ENCODE results near the gene KNCN. TPM values are rescaled to one million over a fixed set of nuclear protein-coding genes. Genes with fewer than 3 reads are reported as not detected.

The KNCN gene
- total RNA-seq, 5 donors from 2014 or later (not counting 1 experiment from before 2014, with no cell fraction given): 0.14 TPM; not detected in 4

DNA sequence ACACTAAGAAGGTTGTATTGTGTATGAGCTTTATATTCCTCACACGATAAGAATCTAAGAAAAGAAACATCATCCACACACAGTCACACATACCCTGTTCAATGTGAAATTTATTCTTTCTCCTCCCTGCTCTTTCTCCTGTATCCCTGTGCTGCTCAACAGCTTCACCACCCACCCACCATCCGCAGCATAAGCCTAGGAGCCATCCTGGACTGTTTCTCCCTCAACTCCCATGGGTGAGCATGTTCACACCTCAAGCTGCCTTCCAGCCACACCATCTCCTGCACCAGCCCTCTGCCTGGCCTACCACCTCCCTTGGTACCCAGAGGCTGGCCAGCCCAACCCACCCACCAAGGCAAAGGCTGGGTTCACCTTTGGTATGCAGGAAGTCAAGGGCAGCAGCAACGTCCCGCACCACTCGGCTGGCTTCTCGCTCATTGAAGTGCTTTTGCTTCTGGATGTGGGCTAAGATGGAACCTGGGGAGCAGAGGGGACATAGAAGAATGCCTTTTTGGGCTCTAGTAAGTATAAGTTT is 20.3 kb upstream of the KNCN start:
- no peak overlapping the region for H3K27ac Mint-ChIP-seq
- CTCF ChIA-PET: no interaction called here
- POLR2A ChIA-PET: interaction anchor here in 1 of 2 donors (0.6 kb wide), 1 partner anchor 363 kb away, joined by 3 read pairs; no protein-coding TSS in a partner anchor
- no peaks in the 10 kb centered on the region for H3K4me1 Mint-ChIP-seq
- H3K36me3 Mint-ChIP-seq: peaks cover 50% of the 10 kb centered on the region
- DNase-seq (no peak), ATAC-seq (replicated peaks in 1 of 4) (no peak)
- peaks cover 20 to 38% of the 10 kb centered on the region in 2 donors for H3K36me3 ChIP-seq (ENCODE audit: control insufficient read depth in 2 of 2, extremely low read depth in 1 of 2, insufficient read depth in 1 of 2, low read length in 1 of 2)
- H3K9me3 Mint-ChIP-seq: no peaks in the 10 kb centered on the region
- no peaks in the 10 kb centered on the region for H3K27me3 ChIP-seq (replicated peaks in 1 of 2; ENCODE audit: control insufficient read depth in 2 of 2, extremely low read depth in 1 of 2, insufficient read depth in 2 of 2, low read length in 1 of 2)
- H3K4me3 Mint-ChIP-seq: no peak overlapping the region
- H3K9me3 ChIP-seq: no peaks in the 10 kb centered on the region
- H3K4me1 ChIP-seq (ENCODE audit: control insufficient read depth in 1 of 2, extremely low read depth in 1 of 2, insufficient read depth in 2 of 2, low read length in 2 of 2): no peaks in the 10 kb centered on the region
- WGBS (ENCODE audit: insufficient coverage): 100% methylated on average over 1 of the region's 6 CpGs
- no peak overlapping the region for H3K4me3 ChIP-seq (ENCODE audit: control insufficient read depth in 1 of 2, extremely low read depth in 1 of 2, low read length in 1 of 2)
- H3K27ac ChIP-seq (ENCODE audit: low read length): no peak overlapping the region
- no peaks in the 10 kb centered on the region for H3K27me3 Mint-ChIP-seq

DNA sequence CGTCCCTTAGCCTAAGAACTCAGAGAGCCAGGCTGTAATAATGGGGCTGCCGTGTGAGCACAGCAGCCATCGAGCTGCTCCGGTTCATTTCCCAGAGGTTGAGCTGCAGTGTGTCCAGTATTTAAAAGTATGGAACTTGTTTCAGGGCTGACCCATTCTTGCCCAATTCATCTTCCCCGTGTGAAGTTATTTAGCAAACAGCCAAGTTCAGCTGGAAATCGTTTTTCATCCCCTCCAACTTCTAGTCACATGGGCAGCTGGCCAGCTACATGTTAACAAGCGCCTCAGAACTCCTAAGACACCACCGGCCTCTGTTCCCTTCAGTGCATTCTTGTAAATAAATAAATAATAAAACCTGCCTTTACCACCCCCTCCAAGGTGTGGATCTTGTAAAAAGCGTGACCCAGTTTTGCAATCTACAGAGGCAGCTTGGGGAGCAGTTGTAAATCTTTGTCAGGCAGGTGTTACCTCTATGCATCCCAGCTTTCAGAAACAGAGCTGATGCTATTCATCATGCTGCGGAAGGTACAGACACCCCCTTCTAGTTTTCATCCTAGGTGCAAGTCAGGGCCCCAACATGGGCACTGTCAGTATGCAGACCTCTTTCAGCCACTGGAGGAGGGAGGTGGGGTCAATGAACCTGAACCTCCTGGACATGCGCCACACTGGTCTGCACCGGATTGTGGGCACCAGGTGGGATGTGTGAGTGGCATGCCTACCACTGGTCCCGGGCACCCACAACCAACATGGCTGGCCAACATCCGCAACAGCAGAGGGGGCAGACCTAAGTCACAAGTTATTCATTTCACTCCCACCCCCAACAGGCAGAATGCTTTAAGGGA is 18.7 kb upstream of the KNCN start:
- Mint-ChIP-seq H3K4me3 (no peak overlapping the region), H3K4me1 (no peaks in the 10 kb centered on the region), H3K27ac (no peak overlapping the region), H3K27me3 (no peaks in the 10 kb centered on the region), H3K9me3 (no peaks in the 10 kb centered on the region), H3K36me3 (peaks cover 57% of the 10 kb centered on the region)
- no peak overlapping the region for H3K4me3 ChIP-seq (ENCODE audit: control insufficient read depth in 1 of 2, extremely low read depth in 1 of 2, low read length in 1 of 2)
- peaks cover 12 to 28% of the 10 kb centered on the region in 2 donors for H3K36me3 ChIP-seq (ENCODE audit: control insufficient read depth in 2 of 2, extremely low read depth in 1 of 2, insufficient read depth in 1 of 2, low read length in 1 of 2)
- H3K27ac ChIP-seq (ENCODE audit: low read length): no peak overlapping the region
- H3K4me1 ChIP-seq (ENCODE audit: control insufficient read depth in 1 of 2, extremely low read depth in 1 of 2, insufficient read depth in 2 of 2, low read length in 2 of 2): no peaks in the 10 kb centered on the region
- WGBS (ENCODE audit: insufficient coverage): 70% methylated on average over 3 of the region's 14 CpGs
- ATAC-seq (replicated peaks in 1 of 4): no peak
- ChIA-PET POLR2A (no interaction called here), CTCF (no interaction called here)
- no peaks in the 10 kb centered on the region for H3K27me3 ChIP-seq (replicated peaks in 1 of 2; ENCODE audit: control insufficient read depth in 2 of 2, extremely low read depth in 1 of 2, insufficient read depth in 2 of 2, low read length in 1 of 2)
- no peaks in the 10 kb centered on the region for H3K9me3 ChIP-seq
- DNase-seq: no peak

DNA sequence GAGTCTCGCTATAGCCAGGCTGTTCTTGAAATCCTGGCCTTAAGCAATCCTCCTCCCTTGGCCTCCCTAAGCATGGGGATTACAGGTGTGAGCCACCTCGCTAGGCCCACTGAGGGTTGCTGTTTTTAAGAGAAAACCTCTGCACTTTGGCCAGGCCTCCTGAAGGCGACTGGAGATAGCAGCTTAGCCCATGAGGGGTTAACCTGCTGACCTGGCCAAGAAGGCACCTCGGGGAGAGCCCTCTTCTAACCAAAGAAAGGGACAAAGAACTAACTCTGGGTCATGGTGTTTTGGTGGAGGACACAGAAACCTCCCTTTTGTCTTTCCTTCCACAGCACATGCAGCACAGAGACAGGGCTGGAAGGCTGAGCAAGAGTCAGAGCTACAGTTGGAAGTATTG is 17.7 kb upstream of the KNCN start:
- Histone ChIP-seq H3K36me3 (ENCODE audit: control insufficient read depth in 2 of 2, extremely low read depth in 1 of 2, insufficient read depth in 1 of 2, low read length in 1 of 2) (peaks cover 12 to 25% of the 10 kb centered on the region in 2 donors), H3K4me1 (ENCODE audit: control insufficient read depth in 1 of 2, extremely low read depth in 1 of 2, insufficient read depth in 2 of 2, low read length in 2 of 2) (no peaks in the 10 kb centered on the region), H3K27ac (ENCODE audit: low read length) (no peak overlapping the region), H3K4me3 (ENCODE audit: control insufficient read depth in 1 of 2, extremely low read depth in 1 of 2, low read length in 1 of 2) (no peak overlapping the region), H3K9me3 (no peaks in the 10 kb centered on the region), H3K27me3 (replicated peaks in 1 of 2; ENCODE audit: control insufficient read depth in 2 of 2, extremely low read depth in 1 of 2, insufficient read depth in 2 of 2, low read length in 1 of 2) (no peaks in the 10 kb centered on the region)
- WGBS (ENCODE audit: insufficient coverage): 100% methylated on average over 1 of the region's 4 CpGs
- Mint-ChIP-seq H3K9me3 (no peaks in the 10 kb centered on the region), H3K27ac (no peak overlapping the region), H3K36me3 (peaks cover 55% of the 10 kb centered on the region), H3K4me1 (no peaks in the 10 kb centered on the region), H3K27me3 (no peaks in the 10 kb centered on the region), H3K4me3 (no peak overlapping the region)
- ATAC-seq (replicated peaks in 1 of 4): no peak
- POLR2A ChIA-PET: no interaction called here
- CTCF ChIA-PET: no interaction called here
- DNase-seq: no peak

DNA sequence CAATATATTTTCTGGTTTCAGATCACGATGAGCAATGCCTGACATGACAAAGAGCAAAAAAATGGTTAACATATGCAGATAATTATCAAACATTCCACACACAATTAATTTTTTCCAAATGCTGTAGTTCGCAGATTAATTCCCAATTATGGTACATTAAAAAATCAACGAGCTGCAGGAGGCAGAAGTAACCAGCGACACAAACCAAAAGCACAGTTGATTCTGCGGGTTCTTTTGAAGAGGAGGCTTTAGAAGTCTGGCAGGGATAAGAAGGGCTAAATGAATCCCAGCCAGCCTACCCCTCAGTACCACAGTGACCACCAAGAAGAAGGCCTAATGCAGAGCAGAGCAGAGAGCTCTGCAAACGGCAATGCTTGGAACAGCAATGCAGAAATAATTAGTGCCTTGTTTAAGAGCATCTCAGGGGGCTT is 17.0 kb upstream of the KNCN start:
- no peaks in the 10 kb centered on the region for H3K4me1 Mint-ChIP-seq
- 90% methylated on average over 2 of the region's 6 CpGs for WGBS (ENCODE audit: insufficient coverage)
- Histone ChIP-seq H3K27me3 (replicated peaks in 1 of 2; ENCODE audit: control insufficient read depth in 2 of 2, extremely low read depth in 1 of 2, insufficient read depth in 2 of 2, low read length in 1 of 2) (no peaks in the 10 kb centered on the region), H3K4me1 (ENCODE audit: control insufficient read depth in 1 of 2, extremely low read depth in 1 of 2, insufficient read depth in 2 of 2, low read length in 2 of 2) (no peaks in the 10 kb centered on the region), H3K4me3 (ENCODE audit: control insufficient read depth in 1 of 2, extremely low read depth in 1 of 2, low read length in 1 of 2) (no peak overlapping the region), H3K9me3 (no peaks in the 10 kb centered on the region), H3K27ac (ENCODE audit: low read length) (no peak overlapping the region), H3K36me3 (ENCODE audit: control insufficient read depth in 2 of 2, extremely low read depth in 1 of 2, insufficient read depth in 1 of 2, low read length in 1 of 2) (peaks cover 12 to 25% of the 10 kb centered on the region in 2 donors)
- ATAC-seq (replicated peaks in 1 of 4) (no peak), DNase-seq (no peak)
- H3K4me3 Mint-ChIP-seq: no peak overlapping the region
- ChIA-PET CTCF (no interaction called here), POLR2A (no interaction called here)
- no peaks in the 10 kb centered on the region for H3K27me3 Mint-ChIP-seq
- peaks cover 53% of the 10 kb centered on the region for H3K36me3 Mint-ChIP-seq
- H3K27ac Mint-ChIP-seq: no peak overlapping the region
- no peaks in the 10 kb centered on the region for H3K9me3 Mint-ChIP-seq

DNA sequence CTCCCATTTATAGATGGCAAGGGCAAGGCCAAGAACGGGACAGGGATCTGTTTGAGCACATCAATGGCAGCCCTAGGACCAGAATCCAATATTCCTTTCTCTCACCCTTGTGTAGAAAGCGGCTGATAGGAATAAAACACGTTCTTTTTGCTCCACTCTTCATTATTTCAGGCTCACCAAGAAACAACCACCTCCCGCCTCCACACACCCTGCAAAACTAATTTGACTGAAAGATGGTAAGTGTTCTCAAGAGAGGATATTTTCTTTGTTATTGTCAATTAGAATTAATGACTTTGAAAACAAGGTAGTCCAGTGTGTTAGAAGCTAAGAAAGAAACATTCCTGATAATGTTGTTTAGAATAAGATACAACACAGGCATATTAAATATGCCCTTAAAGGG is 11.9 kb upstream of the KNCN start:
- no peak for ATAC-seq (replicated peaks in 1 of 4)
- Histone ChIP-seq H3K36me3 (ENCODE audit: control insufficient read depth in 2 of 2, extremely low read depth in 1 of 2, insufficient read depth in 1 of 2, low read length in 1 of 2) (peaks cover 21 to 53% of the 10 kb centered on the region in 2 donors), H3K4me3 (ENCODE audit: control insufficient read depth in 1 of 2, extremely low read depth in 1 of 2, low read length in 1 of 2) (no peak overlapping the region), H3K9me3 (no peaks in the 10 kb centered on the region), H3K27ac (ENCODE audit: low read length) (no peak overlapping the region), H3K4me1 (ENCODE audit: control insufficient read depth in 1 of 2, extremely low read depth in 1 of 2, insufficient read depth in 2 of 2, low read length in 2 of 2) (no peaks in the 10 kb centered on the region), H3K27me3 (replicated peaks in 1 of 2; ENCODE audit: control insufficient read depth in 2 of 2, extremely low read depth in 1 of 2, insufficient read depth in 2 of 2, low read length in 1 of 2) (no peaks in the 10 kb centered on the region)
- ChIA-PET CTCF (no interaction called here), POLR2A (no interaction called here)
- DNase-seq: no peak
- Mint-ChIP-seq H3K36me3 (peaks cover 55% of the 10 kb centered on the region), H3K27ac (no peak overlapping the region), H3K4me3 (no peak overlapping the region), H3K27me3 (no peaks in the 10 kb centered on the region), H3K9me3 (no peaks in the 10 kb centered on the region), H3K4me1 (no peaks in the 10 kb centered on the region)
- WGBS (ENCODE audit: insufficient coverage): 40% methylated on average over 1 of the region's 4 CpGs

DNA sequence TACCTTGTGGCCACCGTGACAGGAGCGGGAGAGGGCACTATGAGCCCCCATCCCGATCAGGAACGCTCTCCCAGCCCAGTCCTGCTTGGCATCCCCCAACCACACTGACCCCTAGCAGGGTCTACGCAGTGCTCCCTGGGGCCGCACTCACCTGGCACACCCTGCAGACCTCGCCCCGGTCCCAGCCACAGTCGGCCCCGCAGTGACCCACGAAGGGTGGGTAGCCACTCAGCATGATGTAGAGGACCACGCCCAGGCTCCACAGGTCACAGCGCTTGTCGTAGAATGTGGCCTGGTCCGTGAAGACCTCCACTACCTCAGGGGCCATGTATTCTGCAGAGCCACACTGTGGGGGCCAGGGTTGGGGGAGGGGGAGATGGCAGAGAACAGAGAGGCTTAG is 11.1 kb upstream of the KNCN start:
- no peaks in the 10 kb centered on the region for H3K4me1 ChIP-seq (ENCODE audit: control insufficient read depth in 1 of 2, extremely low read depth in 1 of 2, insufficient read depth in 2 of 2, low read length in 2 of 2)
- WGBS (ENCODE audit: insufficient coverage): 98% methylated on average over 14 of the region's 15 CpGs
- Mint-ChIP-seq H3K4me1 (no peaks in the 10 kb centered on the region), H3K36me3 (peaks cover 55% of the 10 kb centered on the region), H3K27ac (no peak overlapping the region), H3K4me3 (no peak overlapping the region), H3K27me3 (no peaks in the 10 kb centered on the region), H3K9me3 (no peaks in the 10 kb centered on the region)
- ChIA-PET CTCF (no interaction called here), POLR2A (no interaction called here)
- ATAC-seq (replicated peaks in 1 of 4) (no peak), DNase-seq (no peak)
- no peaks in the 10 kb centered on the region for H3K27me3 ChIP-seq (replicated peaks in 1 of 2; ENCODE audit: control insufficient read depth in 2 of 2, extremely low read depth in 1 of 2, insufficient read depth in 2 of 2, low read length in 1 of 2)
- H3K27ac ChIP-seq (ENCODE audit: low read length): no peak overlapping the region
- H3K4me3 ChIP-seq (ENCODE audit: control insufficient read depth in 1 of 2, extremely low read depth in 1 of 2, low read length in 1 of 2): no peak overlapping the region
- H3K9me3 ChIP-seq: no peaks in the 10 kb centered on the region
- peaks cover 21 to 51% of the 10 kb centered on the region in 2 donors for H3K36me3 ChIP-seq (ENCODE audit: control insufficient read depth in 2 of 2, extremely low read depth in 1 of 2, insufficient read depth in 1 of 2, low read length in 1 of 2)

All from T-cell (primary cell).